GM19099 (cell line): ENCODE data around the gene CALHM1.

Source experiments
- POLR2A ChIP-seq: IDR thresholded peaks from 3 replicates; pipeline ENCODE4 v1.6.1; 2011; ENCODE audit warnings: low read depth; ENCODE audit not compliant: insufficient read length; ENCODE audit errors: extremely low read depth

CALHM1 gene

DNA sequence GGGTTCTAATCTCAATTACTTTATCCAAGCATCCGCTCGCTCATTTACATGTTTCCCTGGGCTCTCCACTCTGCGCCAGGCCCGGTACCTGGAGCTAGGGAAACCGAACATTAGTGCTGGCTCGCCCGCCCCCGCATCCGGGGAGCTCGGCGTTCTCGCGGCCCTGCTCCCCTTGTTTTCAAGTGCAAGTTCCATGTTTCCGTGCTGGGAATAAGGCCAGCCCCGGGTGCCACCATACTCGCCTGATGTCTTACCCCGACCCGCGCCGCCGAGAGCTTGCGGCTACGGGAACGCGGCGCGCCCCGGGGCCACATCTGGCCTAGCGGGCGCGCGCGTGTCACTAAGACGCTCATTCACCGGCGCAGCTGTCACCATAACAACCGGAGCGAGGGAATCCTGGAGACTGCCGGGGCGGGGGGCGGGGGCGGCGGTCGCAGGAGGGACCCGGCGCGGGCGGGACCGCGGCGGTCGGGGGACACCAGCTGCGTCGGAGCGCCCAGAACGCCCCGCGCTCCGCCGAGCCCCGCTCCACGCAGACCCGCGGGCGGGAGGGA lies 34.7 kb upstream of the CALHM1 start, which contains the start of gene NEURL1:
NEURL1 (plus strand) TSS at position 344 of the 554 bp plus-strand sequence. CDS start 683 bp downstream, outside the sequence.
- TF ChIP-seq POLR2A, result no peak

DNA sequence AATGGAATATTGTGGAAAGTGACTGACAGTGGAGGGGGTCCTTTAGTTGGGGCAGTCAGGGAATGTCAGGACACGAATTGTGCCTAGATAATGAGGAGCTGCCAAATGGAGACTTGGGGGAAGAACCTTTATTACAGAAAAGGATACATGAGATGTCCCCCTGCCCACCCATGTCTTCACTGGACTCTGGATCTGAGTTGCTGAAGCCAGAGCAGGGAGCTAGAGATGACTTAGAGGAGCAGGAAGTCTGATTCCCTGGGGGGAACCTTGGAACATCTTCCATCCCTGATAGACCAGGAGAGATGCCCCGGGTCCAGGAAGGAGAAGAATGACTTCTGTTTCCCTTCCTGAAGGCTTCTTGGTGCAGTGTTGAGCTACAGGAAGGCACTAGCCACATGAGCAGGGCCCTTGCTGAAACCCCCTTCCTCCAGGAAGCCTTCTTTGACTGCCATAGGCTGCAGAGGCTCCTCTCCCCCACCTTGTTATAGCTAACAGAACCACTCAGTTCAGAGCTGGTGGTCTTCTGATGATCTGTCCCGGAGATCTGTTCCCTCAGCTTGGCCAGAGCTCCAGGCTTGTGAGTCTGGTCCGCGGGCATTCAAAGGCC lies 34.1 kb upstream of the CALHM1 start:
- no peak for TF ChIP-seq POLR2A

DNA sequence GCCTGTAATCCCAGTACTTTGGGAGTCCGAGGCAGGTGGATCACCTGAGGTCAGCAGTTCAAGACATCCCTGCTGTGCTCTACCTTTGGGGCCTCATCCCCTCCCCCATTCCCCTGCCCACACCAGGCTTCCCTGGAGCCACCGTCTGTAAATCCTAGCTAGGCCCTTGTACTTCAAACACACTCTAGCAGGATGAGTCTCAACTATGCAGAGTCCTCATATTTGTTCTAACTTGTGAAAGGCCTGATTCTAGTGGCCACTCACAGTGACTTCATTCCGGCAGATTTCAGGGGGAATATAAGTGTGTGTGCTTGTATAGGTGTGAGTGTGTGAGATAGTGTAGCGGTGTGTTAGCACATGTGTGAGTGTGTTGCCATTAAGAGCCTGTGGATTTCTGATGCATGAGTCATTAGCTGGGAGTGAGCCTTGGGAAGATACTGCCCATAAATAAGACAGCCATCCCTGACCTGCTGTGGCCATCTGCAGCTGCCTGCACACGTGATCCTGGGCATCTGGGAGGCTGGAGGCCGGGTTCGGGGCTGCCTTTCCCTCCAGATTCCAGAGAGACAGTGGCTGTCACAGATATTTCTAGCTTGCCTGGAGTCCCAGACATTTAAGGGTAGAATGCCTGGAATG lies 33.1 kb upstream of the CALHM1 start:
- TF ChIP-seq POLR2A, result no peak

DNA sequence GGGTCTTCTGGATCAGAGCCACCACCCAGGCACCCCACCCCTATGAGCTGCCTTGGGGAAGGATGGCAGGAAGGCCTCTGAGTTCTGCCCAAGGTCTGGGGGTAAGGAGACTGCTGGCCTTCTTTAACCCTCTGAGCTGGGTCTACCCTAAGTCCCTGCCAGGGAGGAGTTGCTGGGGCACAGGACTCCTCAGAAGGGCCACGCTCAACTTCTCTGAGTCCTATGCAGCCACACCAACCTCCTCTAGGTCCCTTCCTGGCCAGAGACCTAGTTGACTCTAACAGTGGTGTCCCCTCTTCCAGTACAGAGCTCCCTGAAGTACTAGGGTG lies 32.2 kb upstream of the CALHM1 start:
- TF ChIP-seq POLR2A, result no peak

DNA sequence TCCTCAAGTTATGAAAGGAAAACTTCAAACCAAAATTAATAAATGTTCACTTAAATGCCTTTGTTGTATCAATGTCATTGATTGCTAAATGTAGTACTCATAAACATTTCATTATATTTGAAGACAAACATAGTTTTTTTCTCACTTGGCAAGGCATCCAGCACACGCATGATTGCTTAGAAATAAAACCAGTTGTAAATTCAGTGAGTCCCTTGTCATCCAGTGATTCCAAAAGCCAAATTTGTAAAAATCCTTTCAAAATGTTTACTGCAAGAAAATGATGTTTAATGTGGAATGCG lies 28.7 kb upstream of the CALHM1 start:
- TF ChIP-seq POLR2A, result no peak

DNA sequence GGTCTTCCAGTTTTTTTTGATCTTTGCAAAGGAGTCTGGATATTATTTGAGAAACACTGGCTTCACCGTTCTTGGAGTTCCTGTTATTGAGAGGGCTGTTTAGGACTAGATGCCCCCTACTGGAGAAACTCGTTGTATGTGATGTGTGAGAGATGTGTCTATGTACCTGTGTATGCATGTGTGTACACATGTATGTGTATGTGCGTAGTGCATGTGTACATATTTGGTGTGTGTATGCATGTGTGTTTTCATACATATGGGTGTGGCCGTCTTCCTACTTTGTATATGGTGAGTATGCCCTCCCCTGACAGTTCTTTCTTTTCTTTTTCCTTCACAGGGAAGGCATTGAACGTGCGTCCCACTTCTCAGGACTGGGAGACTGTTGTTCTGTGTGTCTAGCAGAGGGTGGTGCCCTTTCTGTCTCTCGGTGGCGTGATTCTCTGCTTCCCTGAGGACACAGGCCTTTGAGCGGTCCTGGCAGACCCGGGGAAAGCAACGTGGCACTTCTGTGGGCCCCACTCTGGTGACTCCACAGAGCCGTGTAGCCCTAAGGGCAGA lies 23.4 kb upstream of the CALHM1 start:
- no peak for TF ChIP-seq POLR2A

DNA sequence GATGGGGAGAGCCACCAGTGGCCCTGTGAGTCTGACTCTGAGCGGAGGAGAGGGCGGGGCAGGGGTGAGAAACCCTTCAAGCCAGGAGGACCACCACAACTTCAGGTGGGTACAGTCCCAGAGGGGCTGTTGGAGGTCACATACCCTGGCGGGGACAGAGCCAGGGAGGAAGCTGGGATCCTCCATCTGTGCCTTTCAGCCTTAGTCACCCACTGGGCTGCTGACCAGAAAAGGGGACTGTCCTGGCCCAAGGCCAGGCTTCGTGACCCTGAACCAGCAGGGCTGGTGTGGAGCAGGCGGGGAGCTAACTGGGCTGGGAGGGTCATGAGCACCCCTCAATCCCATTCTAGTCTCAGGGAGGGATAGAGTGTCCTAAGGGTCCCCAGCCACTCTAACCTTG lies 21.8 kb upstream of the CALHM1 start:
- TF ChIP-seq POLR2A, result no peak

DNA sequence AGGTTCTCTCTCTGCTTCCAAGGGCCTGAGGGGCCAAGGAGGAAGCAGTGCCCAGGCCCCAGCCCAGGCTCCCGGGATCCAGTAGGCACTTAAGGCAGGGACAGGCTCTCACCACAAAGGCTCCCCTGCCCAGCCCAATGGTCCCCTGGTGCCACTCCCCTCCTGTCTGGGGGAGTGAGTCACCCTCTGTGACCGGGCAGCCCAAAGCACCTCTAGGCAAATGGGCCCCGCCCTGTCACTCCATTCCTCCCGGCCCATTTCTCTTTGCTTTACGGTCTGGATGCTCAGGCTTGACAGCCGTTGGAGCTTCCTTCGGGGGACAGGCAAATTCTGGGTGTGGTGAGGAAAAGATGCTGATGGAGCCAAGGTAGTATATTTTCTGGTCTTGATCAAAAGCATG lies 20.4 kb upstream of the CALHM1 start, which contains the start of gene CALHM3:
CALHM3 (minus strand) TSS at position 106 of the 400 bp plus-strand sequence. CDS start 208 bp downstream, outside the sequence.
- TF ChIP-seq POLR2A, result no peak

DNA sequence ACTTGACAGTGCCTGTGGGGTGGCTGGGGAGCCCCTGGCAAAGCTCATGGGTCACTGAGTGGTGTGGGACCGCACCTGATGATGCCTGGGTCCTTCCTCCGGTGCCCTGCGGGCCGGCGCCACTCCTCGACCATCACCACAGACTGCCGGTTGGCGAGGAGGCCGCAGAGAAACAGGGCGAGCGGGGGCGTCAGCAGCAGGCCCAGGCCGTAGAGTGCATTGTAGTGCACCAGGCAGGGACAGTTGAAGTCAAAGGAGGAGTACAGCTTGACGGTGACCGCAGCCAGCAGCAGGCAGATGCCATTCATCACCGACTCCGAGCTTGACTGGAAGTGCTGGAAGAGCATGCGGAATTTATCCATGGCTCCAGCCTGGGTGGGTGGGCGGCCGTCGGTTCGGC lies 20.0 kb upstream of the CALHM1 start:
- no peak for TF ChIP-seq POLR2A

DNA sequence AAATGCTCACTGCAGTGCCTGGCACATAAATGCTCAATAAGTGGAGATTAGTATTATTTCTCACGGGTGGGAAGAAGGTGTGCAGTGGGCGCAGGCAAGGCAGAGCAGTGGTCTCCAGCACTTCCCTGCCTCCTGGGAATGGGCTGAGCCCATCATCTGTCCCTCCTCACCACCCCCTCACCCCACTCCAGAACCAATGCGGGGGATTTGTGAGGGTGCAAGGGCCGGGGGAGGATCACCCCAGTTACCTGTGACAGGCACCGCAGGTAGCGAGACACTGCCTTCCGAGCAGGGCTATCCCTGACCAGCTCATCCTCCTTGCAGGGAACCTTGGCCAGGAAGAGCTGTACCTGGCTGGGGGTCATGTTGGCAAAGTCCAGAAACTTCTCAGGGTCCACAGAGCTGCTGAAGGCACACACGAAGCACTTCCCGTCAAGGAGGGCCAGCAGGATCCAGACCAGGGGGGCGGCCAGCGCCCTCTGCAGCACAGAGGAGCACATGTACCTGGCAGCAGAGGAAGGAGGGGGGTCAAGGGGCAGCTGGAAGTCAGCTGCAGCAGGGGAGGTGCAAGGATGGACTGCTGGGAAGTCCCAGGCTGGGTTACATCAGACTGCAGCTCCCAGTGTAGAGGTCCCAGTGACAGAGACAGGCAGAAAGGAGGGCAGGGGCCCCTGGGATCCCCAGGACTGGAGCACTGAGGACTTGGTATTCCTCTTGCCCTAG lies 17.5 kb upstream of the CALHM1 start:
- no peak for TF ChIP-seq POLR2A

DNA sequence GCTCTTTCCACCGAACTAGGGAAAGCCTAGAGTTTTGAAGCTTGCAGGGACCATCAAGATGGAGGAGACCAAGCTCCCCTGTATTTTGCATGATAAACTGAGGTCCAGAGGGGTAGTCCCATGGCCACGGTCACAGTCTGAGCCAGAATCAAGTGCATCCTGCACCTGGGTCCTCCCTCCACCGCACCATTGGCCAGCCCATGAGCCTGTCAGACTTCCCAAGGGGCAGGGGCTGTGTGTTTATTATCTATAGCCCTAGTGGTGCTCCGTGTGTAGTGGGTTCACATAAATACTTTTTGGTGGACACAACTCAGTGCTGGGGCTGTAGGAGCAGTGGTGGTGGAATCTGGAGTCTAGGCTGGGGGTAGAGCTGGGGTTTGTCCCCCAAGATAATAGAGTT lies 16.7 kb upstream of the CALHM1 start:
- no peak for TF ChIP-seq POLR2A

DNA sequence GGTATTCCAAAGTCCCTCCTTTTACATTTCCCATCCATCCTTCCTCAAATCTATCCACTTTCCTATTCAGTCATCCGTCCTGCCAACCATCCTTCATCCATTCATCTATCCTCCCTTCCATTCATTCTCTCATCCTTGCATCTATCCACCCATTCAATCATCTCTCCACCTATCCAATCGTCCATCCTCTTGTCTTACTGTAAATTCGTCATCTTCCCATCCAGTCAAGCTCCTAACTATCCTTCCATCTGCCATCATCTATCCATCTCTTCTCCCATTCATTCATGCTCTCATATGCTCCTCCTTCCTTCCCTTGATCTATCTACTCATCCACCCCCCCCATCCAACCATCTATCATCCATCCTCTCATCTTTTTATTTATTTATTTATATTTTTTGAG lies 15.4 kb upstream of the CALHM1 start:
- no peak for TF ChIP-seq POLR2A

DNA sequence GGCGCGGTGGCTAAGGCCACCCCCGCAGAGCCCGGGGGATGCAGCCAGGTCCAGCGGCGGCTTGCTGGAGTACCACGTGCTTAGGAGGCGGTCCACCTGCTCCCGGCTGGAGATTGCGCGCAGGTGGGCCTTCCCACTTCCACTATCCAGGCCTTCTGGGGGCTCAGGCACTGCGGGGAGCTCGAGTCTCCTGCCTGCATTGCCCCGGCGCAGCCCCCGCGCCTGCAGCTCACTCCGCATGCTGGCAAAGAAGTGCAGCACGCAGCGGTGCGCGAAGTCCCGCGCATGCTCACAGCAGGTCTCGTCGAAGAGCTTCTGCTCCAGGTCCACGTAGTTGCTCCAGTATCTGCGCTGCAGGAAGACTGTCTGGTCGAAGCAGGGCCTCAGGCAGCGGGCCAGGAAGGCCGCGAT lies 14.6 kb upstream of the CALHM1 start:
- no peak for TF ChIP-seq POLR2A

DNA sequence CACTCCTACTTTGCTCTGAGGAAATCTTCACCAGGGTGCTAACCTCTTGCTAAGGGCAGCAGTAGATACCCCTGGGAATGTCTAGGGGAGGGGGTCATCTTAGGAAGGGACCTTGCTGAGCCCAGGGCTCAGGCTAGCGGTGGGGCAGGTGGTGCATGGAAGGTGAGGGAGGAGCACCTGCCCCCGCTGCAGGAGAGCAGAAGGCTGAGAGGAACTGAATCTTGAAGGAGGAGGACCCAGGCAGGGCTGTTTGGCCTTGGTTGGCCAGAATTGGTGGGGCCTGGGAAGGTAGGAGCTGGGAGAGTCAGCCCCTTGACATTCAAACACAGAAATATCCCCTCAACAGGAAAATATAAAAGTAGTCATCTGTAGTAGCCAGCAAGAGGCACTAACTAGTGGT lies 13.3 kb upstream of the CALHM1 start:
- peak; percentile 67 for TF ChIP-seq POLR2A

DNA sequence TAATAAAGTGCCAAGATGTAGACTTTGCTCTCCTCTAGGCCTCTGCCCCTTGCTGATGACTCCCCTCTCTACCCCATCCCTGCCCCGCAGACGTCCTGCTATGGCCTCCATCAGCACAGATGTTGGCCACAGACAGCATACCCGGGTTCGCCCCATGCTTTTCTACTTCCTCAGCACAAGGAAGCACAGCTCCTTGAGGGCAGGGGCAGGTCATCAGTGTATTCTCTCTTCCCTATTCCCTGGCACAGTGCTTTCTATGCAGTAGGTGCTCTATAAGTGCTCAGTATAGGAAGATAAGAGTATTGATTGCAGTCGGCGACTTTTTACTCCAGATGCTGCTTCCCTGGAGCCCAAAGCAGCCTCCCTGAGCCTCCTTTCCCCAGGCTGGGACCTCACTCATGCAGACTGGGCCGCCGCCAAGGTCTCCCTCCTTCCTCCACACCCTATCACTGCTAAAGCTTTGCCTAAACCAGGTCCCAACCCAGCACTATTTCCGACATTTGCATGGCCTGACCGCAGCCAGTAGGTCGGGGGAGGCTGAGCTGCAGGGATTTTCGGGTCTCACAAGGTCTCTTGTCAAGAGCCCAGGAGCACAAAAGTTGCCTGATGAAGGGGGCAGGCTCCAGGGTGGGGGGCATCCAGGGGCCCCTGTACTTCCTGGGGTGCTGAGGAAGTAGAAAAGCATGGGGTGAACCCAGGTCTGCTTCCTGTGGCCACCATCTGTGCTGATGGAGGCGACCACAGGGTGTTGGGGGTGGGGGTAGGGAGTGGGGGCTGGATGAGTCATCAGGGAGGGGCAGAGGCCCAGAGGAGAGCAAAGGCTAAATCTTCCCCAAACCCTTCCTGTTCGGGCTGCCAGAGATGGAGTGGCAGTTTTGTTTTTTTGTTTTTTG lies 12.3 kb upstream of the CALHM1 start:
- peak; percentile 75 for TF ChIP-seq POLR2A
